ENCODE measurements around the gene PDE7B. TPM values are rescaled to one million over a fixed set of nuclear protein-coding genes. Genes with fewer than 3 reads are reported as not detected.

The PDE7B gene
- total and polyA plus RNA-seq, 2 of the 4 experiments (the other 2 are of a cell fraction): 7.8 to 12.4 TPM

- H4K91ac ChIP-seq (ENCODE audit: insufficient read depth, low read depth, low read length): no peak overlapping the region
- ChIA-PET POLR2A (ENCODE audit: unreplicated experiment) (no interaction called here), CTCF (no interaction called here)
- no peak overlapping the region for H3K23ac ChIP-seq (ENCODE audit: low read depth, low read length)
- no peak overlapping the region for H2AFZ ChIP-seq (replicated peaks; ENCODE audit: low read length, poor library complexity)
- no peak overlapping the region for H4K8ac ChIP-seq (ENCODE audit: low read depth in 2 of 2, low read length in 2 of 2)
- H3K9me1 ChIP-seq (ENCODE audit: insufficient read depth, low read length): no peaks in the 10 kb centered on the region
- H3K14ac ChIP-seq (replicated peaks; ENCODE audit: low read depth, low read length): no peak overlapping the region
- H3K4ac ChIP-seq (ENCODE audit: low read depth, low read length): no peak overlapping the region
- intact Hi-C loops (cut with micrococcal nuclease) (no loop called here), in situ Hi-C loops (cut with MboI; ENCODE audit: low sequenced_read_pairs) (no loop called here), dilution Hi-C loops (cut with HindIII; ENCODE audit: low sequenced_read_pairs, unreplicated experiment) (no loop called here)
- no peak overlapping the region for H2BK120ac ChIP-seq (ENCODE audit: low read depth, low read length)
- H3K27me3 ChIP-seq (ENCODE audit: control insufficient read depth, insufficient read depth, low read length): no peaks in the 10 kb centered on the region
- H2BK20ac ChIP-seq (ENCODE audit: low read depth, low read length): no peak overlapping the region
- H3K27ac ChIP-seq (ENCODE audit: insufficient read depth, low read length): no peak overlapping the region
- H3K79me1 ChIP-seq (ENCODE audit: low read depth in 1 of 2, low read length in 2 of 2): no peaks in the 10 kb centered on the region
- no peak overlapping the region for H3K18ac ChIP-seq (ENCODE audit: low read depth, low read length)
- no peak overlapping the region for H3K4me3 ChIP-seq (ENCODE audit: insufficient read depth, low read depth, low read length)
- H2AK9ac ChIP-seq (replicated peaks; ENCODE audit: low read depth, low read length, poor library complexity): no peak overlapping the region
- H3K36me3 ChIP-seq (ENCODE audit: control insufficient read depth, insufficient read depth, low read length): no peaks in the 10 kb centered on the region
- no peaks in the 10 kb centered on the region for H4K20me1 ChIP-seq (ENCODE audit: insufficient read depth, low read length)
- no peak overlapping the region for H2BK5ac ChIP-seq (ENCODE audit: low read depth, low read length, poor library complexity, severe bottlenecking)
- H3K9ac ChIP-seq (ENCODE audit: low read depth, low read length): no peak overlapping the region
- H2AK5ac ChIP-seq (ENCODE audit: low read depth, low read length): no peak overlapping the region
- TF ChIP-seq MAFK (IDR thresholded peaks at IDR 0.05; ENCODE audit: low read depth, low read length): no peak
- TF ChIP-seq POLR2A (IDR thresholded peaks at IDR 0.05; ENCODE audit: low read depth, low read length): no peak
- no peak for TF ChIP-seq RFX5 (IDR thresholded peaks at IDR 0.05; ENCODE audit: low read depth, low read length)
- TF ChIP-seq RCOR1 (IDR thresholded peaks at IDR 0.05; ENCODE audit: insufficient replicate concordance, low read length): no peak
- no peak for TF ChIP-seq SMC3 (IDR thresholded peaks at IDR 0.05; ENCODE audit: low read depth, low read length)
- no peak for TF ChIP-seq MAZ (IDR thresholded peaks at IDR 0.05; ENCODE audit: borderline replicate concordance, low read depth, low read length)
- ATAC-seq (ENCODE audit: low read depth): no peak
- no TSS peak for BruUV-seq (replicated peaks)
- WGBS, 2 experiments (ENCODE audit: extremely low coverage in 2 of 2, insufficient read length in 1 of 2): no CpG with 5 or more reads among the region's 2 CpGs
- no peaks in the 10 kb centered on the region for H3K9me3 ChIP-seq (ENCODE audit: control insufficient read depth, insufficient read depth, low read length)
- no peak overlapping the region for H3K56ac ChIP-seq (ENCODE audit: extremely low read depth, insufficient read depth, low read length)
- no peak for DNase-seq
- H3K4me1 ChIP-seq (ENCODE audit: control insufficient read depth, insufficient read depth, low read length): no peaks in the 10 kb centered on the region
- H2BK15ac ChIP-seq (ENCODE audit: low read depth, low read length): no peak overlapping the region
- H4K5ac ChIP-seq (ENCODE audit: low read depth, low read length): no peak overlapping the region
- H3K4me2 ChIP-seq (ENCODE audit: low read depth, low read length): no peak overlapping the region
These were observed 34.5 kb upstream of the PDE7B start for GRCh38 chr6:135817035-135817434.
